ENCODE measurements around the gene BAIAP2L2.

DNA sequence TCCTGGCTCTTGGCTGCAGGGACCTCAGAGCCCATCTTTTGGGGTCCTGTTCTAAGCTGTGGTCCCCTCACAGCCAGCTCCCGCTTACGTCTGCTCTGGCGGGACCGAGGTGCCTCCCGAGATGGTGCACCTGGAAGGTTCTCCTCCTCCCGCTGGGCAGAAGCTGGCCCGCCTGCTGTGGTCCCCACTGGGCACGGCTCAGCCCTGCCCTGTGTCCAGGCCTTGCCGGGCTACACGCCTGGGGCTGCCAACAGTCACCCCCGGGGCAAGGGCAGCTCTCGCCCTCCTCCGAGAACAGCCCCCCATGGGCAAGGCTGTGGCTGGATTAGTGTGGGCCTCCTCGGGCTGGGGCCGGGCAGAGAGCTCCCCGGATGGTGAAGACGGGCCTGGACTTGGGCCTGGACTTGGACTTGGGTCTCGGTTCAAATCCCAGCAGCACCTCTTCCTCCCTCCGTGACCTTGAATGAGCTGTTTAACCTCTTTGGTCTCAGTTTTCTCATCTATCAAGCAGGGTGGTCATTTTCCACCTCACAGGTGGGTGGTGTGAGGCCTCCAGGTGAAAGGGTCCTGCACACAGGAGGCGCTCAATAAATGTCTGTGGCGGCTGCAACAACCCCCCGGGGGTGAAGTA, 998 bp downstream of the BAIAP2L2 start:
- TF ChIP-seq EZH2 (IDR thresholded peaks at IDR 0.05) (no peak), POLR2AphosphoS5 (IDR thresholded peaks at IDR 0.05; ENCODE audit: borderline replicate concordance, low read depth, low read length) (no peak)

Data from SK-N-MC (cell line).